ENCODE measurements around the gene PLEKHM3. TPM values are rescaled to one million over a fixed set of nuclear protein-coding genes. Genes with fewer than 3 reads are reported as not detected.

PLEKHM3 gene
- polyA plus RNA-seq, 1 experiment, result 5.8 TPM

DNA sequence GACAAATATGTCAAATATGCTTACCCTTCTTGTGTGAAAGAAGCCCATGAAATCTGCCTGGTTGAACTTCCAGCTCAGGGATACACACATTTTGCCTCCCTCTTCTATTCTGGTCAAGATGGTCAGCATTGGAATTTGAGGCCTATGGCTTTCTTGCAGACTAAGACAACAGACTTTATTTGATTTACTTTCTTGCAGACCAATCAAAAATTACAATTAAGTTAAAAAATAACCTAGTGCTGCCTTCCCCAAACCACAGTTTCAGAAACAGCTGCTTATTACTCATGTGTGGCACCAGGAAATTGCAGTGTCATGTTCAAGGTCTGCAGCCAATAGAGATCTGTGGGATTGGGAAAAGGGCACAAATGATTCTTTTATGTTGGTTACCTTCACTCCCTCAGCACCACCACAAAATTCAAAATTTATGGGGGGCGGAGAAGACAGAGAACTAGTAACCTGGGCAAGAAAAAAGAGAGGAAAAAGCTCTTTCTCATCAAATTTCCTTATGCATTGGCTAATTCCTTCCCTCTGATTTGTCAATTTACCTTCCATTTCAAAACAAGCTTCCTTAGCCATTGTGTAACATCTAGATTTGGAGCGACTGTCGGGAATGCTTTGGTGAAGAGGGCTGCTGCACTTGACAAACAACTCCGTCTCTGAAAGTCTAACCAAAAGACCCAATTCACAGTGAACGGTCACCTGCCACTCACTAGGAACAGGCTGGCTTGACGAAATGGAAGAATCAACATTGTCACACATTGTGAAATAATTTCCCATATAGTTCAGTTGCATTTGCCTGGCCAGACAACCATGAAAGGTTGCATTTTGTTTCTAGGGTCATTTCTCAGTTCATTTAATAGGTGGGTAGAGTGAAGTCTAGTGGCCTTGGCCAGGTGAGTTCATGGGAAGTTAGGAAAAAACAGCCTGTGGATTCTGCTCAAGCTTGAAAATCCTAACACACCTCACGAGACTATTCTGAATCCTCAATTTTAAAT lies 155.2 kb downstream of the PLEKHM3 start:
- ChIA-PET CTCF (interaction anchor here (1.0 to 1.4 kb wide), 4 partner anchors 9 to 170 kb away, joined by 3 to 5 read pairs (median 4); no protein-coding TSS in a partner anchor), POLR2A (interaction anchor here (0.6 kb wide), 2 partner anchors 59 to 820 kb away, joined by 3 to 4 read pairs; no protein-coding TSS in a partner anchor)
- TF ChIP-seq, protein P1, sequence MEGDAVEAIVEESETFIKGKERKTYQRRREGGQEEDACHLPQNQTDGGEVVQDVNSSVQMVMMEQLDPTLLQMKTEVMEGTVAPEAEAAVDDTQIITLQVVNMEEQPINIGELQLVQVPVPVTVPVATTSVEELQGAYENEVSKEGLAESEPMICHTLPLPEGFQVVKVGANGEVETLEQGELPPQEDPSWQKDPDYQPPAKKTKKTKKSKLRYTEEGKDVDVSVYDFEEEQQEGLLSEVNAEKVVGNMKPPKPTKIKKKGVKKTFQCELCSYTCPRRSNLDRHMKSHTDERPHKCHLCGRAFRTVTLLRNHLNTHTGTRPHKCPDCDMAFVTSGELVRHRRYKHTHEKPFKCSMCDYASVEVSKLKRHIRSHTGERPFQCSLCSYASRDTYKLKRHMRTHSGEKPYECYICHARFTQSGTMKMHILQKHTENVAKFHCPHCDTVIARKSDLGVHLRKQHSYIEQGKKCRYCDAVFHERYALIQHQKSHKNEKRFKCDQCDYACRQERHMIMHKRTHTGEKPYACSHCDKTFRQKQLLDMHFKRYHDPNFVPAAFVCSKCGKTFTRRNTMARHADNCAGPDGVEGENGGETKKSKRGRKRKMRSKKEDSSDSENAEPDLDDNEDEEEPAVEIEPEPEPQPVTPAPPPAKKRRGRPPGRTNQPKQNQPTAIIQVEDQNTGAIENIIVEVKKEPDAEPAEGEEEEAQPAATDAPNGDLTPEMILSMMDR (IDR thresholded peaks at IDR 0.05; ENCODE audit: insufficient read depth, low read depth, low read length), result no peak
- peak; percentile 68 for DNase-seq (ENCODE audit: low read depth)
- Histone ChIP-seq H3K27me3 (ENCODE audit: control insufficient read depth, insufficient read depth, low read length) (no peaks in the 10 kb centered on the region), H3K4me3 (ENCODE audit: low read depth, low read length) (no peak overlapping the region), H3K36me3 (ENCODE audit: control insufficient read depth, insufficient read depth, low read length) (no peaks in the 10 kb centered on the region)

DNA sequence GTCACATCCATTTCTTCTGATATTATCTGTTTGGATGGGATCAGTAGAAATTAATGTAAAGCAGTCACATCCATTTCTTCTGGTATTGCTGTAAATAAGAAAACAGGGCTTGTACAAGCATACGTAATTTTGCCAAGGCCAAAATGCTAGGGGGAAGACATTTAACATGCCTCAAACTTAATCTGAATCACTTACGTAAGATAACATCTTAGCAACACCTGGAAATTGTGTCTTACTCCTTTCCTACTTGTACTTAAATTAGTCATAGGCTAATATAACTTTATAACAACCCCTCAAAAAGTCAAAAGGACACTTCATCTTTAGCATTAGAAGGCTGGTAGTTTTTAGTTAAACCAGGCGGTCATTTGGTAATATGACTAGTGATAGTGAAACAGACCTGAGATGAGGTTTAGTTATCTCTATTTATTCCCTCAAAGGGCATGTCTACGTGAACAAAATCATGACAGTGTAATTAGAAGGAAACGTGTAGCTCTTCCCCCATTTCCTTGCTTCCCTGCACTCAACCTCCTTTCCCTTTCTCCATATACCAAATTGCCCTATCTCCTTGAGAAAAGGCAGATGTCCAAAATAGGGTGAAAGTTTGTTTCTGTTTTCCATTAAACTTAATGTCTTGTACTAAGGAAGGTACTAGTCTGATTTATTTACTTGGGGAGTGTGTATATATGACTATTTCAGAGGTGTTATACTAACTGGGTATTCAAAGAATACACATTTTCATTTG lies 156.3 kb downstream of the PLEKHM3 start:
- ChIA-PET POLR2A (interaction anchor here (0.6 kb wide), 1 partner anchor 819 kb away, joined by 3 read pairs; no protein-coding TSS in a partner anchor), CTCF (interaction anchor here (1.0 to 1.4 kb wide), 4 partner anchors 9 to 171 kb away, joined by 3 to 6 read pairs (median 4); no protein-coding TSS in a partner anchor)
- no peak for DNase-seq (ENCODE audit: low read depth)
- TF ChIP-seq, protein P1 (IDR thresholded peaks at IDR 0.05; ENCODE audit: insufficient read depth, low read depth, low read length), result no peak
- Histone ChIP-seq H3K27me3 (ENCODE audit: control insufficient read depth, insufficient read depth, low read length) (no peaks in the 10 kb centered on the region), H3K36me3 (ENCODE audit: control insufficient read depth, insufficient read depth, low read length) (no peaks in the 10 kb centered on the region), H3K4me3 (ENCODE audit: low read depth, low read length) (no peak overlapping the region)

DNA sequence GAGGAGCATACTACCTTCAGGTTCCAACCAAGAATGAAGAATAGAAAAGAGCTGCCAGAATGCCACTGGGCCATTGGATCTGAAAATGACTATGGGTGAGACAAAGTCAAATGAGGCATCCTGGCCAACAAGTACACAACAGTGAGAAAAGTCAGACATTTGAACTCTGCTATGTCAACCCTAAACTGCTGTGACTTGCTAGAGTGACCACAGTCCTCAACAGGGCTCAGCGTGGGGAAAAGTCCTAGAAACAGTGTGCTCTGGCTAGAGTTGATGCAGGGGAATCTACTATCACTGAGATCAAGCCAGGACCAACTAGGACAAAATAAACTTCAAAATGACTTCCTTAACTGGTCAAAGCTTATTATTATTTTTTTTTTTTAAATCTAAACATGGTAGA lies 157.4 kb downstream of the PLEKHM3 start:
- ChIA-PET CTCF (interaction anchor here (0.7 to 1.3 kb wide), 4 partner anchors 11 to 122 kb away, joined by 3 to 6 read pairs (median 4); no protein-coding TSS in a partner anchor), POLR2A (no interaction called here)
- TF ChIP-seq, protein P1 (IDR thresholded peaks at IDR 0.05; ENCODE audit: insufficient read depth, low read depth, low read length), result no peak
- Histone ChIP-seq H3K27me3 (ENCODE audit: control insufficient read depth, insufficient read depth, low read length) (no peaks in the 10 kb centered on the region), H3K36me3 (ENCODE audit: control insufficient read depth, insufficient read depth, low read length) (no peaks in the 10 kb centered on the region), H3K4me3 (ENCODE audit: low read depth, low read length) (no peak overlapping the region)
- DNase-seq (ENCODE audit: low read depth), result no peak

DNA sequence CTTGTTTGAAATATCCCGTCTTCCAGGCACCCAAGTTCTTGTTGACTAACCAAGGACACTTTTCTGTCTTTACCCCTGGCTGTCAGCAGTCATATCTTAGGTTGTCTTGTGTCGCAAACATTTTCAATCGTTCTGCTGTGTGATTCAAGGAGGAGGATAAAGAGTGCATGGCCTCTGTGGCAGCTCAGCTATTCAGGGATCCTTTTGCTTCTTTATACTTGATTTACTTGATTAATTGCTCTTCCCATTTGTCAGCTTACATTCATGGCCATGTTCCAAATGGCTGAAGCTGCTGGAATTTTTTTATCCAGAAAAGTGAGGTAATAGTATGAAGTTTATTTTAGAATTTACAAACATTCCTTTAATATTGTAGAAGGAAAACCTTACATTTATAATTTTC lies 158.3 kb downstream of the PLEKHM3 start:
- H3K36me3 ChIP-seq (ENCODE audit: control insufficient read depth, insufficient read depth, low read length), result no peaks in the 10 kb centered on the region
- DNase-seq (ENCODE audit: low read depth), result no peak
- no peak overlapping the region for H3K4me3 ChIP-seq (ENCODE audit: low read depth, low read length)
- ChIA-PET CTCF (interaction anchor here (1.3 kb wide), 1 partner anchor 121 kb away, joined by 3 read pairs; no protein-coding TSS in a partner anchor), POLR2A (no interaction called here)
- no peaks in the 10 kb centered on the region for H3K27me3 ChIP-seq (ENCODE audit: control insufficient read depth, insufficient read depth, low read length)
- TF ChIP-seq, protein P1 (IDR thresholded peaks at IDR 0.05; ENCODE audit: insufficient read depth, low read depth, low read length), result no peak
